Activated T-helper 1 cell treated with anti-CD3 and anti-CD28 coated beads, Interleukin-2, amount 50 U/mL, for 16 hours (primary cell): ENCODE measurements around the gene PSME1.
A peak's percentile ranks its signal among the peaks of the same experiment; 100 is the strongest.

ENCODE experiments used
- DNase-seq, 2 donors: peaks; one replicate each; pipeline ENCODE4 v3.0.0-alpha.2; 2020; ENCODE audit warnings: low read depth in 1 of 2, low spot score in 1 of 2

The PSME1 gene

GRCh38 chr14:24171422-24172260 is 35.6 kb downstream of the PSME1 start, which contains the start of gene REC8:
Gene REC8, plus strand, starts transcription at chr14:24172080. Its CDS starts 473 bp downstream, at chr14:24172553.
- DNase-seq: peak; percentile 44 to 52

DNA sequence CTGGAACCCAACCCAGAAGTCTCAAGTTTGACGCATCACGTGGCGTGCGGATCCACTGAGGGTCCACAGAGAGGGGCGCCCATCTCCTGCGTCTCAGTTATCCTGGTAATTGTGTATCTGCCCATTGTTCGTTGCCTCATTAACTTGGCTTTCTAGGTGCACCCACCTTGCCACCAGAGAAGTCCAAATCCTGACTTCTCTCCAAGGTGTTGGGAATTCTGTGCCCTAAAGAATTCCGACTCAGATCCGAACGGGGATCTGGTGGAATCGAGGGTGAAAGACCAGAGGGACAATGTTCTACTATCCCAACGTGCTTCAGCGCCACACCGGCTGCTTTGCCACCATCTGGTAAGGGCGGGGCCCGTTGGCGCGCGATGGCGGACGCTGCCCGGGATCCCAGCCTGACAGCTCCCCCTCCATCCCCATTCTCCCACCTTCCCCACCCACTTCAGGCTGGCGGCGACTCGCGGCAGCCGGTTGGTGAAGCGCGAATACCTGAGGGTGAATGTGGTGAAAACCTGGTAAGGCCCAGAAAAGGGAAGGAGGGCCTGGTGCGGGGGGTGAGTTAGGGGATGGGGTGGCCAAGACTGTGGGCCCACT is 36.4 kb downstream of the PSME1 start:
- no peak for DNase-seq

DNA sequence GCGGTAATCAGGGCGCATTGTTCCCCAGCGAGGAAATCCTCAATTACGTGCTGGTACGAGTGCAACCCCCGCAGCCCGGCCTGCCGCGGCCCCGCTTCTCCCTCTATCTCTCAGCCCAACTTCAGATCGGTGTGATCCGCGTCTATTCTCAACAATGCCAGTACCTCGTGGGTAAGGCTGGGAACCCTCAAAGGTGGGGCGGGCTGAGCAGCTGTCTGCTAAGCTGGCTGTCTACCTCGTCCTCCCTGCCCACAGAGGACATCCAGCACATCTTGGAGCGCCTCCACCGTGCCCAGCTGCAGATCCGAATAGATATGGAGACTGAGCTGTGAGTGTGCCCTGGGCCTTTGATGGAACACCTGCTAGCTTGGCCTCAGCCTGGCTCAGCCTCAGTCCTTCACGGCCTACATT is 36.9 kb downstream of the PSME1 start:
- DNase-seq: no peak

- no peak for DNase-seq
Observed at GRCh38 chr14:24176599-24176998, 40.6 kb downstream of the PSME1 start.

DNA sequence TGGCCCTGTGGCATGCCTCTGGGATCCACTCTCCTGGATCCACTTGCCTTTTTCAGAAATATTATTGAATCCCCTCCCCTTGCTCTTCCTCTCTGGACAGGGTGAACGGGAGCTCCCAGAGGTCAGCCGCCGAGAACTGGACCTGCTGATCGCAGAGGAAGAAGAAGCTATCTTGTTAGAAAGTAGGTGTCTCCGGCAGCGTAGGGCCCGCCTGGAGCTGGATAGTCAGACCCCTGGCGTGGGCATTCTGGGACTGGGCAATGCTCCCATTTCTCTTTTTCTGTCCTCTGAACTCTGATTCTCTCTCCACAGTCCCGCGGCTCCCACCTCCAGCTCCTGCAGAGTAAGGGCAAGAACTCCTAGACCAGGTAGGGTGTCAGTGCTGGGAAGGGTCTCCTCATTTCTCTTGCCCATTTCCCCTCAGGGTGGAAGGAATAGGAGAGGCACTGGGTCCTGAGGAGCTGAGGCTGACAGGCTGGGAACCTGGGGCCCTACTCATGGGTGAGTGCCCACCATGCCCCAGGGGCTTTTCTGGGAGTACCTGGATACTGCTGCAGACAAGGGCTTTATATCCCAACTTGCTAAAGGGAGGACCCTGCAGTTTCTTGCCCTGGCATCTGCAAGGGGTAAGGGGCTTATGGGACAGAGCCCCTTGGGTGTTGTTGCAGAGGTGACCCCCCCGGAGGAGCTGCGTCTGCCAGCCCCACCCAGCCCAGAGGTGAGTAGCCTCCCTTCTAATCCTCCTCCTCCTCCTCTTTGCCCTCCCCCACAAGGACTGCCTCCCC is 41.2 kb downstream of the PSME1 start:
- no peak for DNase-seq

DNA sequence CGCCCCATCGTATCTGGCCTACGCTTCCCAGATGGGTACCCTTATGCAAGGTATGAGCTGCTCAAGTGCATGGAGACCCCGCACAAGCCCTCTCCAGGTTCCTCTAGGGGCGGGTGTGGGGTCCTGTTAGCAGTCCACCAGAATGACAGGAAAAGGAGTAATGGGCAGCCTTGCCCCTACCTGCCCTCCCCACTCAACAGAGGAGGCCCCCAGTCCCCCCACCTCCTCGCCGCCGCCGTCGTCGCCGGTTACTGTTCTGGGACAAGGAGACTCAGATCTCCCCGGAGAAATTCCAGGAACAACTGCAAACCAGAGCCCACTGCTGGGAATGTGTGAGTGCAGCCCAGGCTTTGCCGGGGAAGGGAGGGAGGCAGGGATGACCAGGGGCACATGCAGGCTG is 41.9 kb downstream of the PSME1 start:
- DNase-seq: no peak

DNA sequence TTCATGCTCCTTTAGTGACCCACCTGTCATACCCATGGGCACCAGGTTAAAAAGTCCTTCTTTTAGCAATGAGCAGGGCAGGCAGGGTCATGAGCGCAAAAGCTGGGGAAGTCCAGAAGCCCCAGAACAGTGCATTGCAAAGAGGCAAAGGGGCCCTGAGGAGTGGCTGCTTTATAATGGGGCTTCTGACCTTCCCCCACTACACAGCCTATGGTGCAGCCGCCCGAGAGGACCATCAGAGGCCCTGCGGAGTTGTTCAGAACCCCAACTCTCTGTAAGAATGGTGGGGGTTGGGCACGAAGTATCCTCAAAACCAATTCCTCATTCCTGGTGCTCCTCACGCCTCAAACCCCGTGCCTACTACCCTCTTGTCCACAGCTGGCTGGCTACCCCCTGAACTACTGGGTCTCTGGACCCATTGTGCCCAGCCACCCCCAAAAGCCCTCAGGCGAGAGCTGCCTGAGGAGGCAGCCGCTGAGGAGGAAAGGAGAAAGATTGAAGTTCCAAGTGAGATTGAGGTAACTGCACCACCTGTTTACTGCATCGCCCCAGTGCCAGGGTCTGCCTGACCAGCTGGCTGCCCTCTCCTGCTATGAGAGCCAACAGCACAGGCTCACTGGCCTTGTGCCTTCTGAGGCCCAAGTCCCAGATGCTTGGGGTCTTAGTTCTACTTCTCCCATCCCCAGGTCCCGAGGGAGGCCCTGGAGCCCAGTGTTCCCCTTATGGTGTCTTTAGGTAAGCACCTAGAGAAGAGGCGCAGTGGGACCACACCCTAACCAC is 42.6 kb downstream of the PSME1 start:
- no peak for DNase-seq

DNA sequence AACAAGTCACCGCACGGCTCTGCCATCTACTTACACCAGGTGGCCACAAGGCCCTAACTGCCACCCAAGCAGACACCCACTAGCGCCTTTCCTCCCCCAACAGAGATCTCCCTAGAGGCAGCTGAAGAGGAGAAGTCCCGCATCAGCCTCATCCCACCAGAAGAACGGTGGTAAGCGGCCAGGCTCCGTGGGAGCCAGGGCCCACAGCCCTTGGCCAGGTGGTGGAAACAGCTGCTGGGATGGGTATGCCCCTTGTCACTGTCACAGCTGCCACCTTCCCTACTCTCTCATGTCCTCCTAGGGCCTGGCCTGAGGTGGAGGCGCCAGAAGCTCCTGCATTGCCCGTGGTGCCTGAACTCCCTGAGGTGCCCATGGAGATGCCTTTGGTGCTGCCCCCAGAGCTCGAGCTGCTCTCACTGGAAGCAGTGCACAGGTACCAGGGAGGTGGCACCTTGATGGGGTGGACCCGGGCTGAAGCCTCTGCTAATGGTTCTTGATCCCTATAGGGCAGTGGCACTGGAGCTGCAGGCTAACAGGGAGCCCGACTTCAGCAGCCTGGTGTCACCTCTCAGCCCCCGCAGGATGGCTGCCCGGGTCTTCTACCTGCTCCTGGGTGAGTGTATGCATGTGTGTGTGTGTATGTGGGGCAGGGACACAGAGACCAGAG is 43.4 kb downstream of the PSME1 start:
- no peak for DNase-seq

- DNase-seq: no peak
Observed at GRCh38 chr14:24179961-24180796, 44.2 kb downstream of the PSME1 start.

GRCh38 chr14:24181371-24182077 is 45.5 kb downstream of the PSME1 start:
- no peak for DNase-seq

- no peak for DNase-seq
Observed at GRCh38 chr14:24182110-24182882, 46.3 kb downstream of the PSME1 start.

- no peak for DNase-seq
Observed at GRCh38 chr14:24183014-24183481, 47.1 kb downstream of the PSME1 start.

GRCh38 chr14:24184104-24184970 is 48.3 kb downstream of the PSME1 start:
- DNase-seq: no peak

DNA sequence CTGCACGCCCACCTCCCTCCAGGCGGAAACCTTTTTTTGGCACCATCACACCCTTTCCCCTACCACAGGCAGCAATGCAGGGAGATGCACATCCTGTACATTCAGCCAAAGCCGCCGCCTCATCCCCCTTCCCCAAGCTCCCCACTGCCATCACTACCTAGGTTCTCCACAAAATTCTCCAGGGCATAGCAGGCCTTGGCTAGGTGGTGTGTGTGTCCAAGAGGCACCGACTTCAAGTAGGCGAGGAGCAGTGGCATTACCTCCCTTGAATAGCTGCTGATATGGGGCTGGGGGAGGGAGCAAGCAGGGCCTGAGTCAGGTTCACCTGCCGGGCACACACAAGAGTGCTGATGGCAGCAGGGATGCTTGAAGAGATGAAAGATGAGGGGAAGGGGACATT is 49.0 kb downstream of the PSME1 start:
- no peak for DNase-seq

DNA sequence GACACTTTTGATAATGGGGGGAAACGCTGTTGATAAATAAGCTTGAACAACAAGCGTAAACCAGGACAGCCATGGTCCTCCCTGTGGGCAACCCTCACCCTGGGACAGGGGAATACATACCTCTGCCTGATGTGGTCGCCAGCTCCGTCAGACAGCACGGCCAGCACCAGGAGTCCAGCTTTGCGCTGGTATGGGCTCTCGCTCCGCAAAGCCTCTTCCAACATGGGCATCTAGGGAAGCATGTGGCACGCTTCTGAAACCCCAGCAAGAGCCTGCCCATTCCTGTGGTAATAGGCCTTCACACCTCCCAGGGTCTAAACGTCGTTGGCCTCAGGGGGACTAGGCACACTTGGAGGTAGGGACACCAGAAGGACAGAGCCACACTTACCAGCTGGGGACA is 49.7 kb downstream of the PSME1 start:
- no peak for DNase-seq

DNA sequence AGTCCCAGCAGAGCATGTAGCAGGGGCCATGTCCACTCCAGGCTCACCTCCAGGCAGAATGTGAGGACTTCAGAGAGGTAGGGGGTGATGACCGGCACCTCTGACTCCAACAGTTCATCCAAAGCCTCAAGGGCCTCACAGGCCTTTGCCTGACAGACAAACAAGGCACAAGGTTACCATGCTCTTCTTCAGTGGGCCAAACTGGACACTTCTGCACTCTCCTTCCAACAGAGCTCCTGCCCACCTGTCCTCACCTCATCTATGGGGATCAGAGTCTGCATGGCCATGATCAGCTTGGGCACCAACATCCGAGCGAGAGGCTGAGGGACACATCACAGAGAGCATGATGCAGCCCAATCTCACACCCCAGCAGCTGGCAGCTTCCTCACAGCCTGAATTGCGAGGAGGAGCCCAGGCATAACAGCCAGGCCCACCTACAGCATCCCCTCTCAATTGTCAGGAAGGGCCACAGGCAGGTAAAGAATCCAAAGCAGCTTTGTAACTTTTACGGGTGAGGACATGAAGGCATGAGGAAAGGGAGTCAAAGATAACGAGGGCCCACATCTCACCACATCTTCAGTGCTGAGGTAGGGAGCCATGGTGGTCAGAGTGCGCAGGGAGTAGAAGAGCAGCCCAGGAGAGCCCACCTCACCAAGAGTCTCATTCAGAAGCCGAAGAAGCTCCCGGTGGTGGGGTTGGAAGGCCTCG is 51.0 kb downstream of the PSME1 start:
- DNase-seq: no peak

DNA sequence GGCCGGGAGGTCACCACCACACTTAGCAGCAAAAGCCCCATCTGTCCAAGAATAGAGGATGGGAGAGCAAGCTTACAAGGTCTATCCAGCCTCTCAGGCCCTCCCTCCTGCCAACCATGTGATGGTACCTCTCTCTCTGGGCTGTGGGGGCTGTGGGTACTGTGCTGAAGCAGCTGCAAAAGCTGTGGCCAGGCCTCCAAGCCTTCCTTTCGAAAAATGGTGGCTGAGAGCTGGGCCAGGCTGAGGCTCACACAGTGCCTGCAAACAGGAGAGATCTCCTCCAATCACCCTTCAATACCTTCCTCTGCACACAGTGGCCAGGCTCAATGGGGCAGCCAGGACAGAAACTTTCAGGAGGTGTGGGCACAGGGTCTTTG is 51.5 kb downstream of the PSME1 start:
- no peak for DNase-seq
